HepG2 (cell line): ENCODE results near the gene SELL.

Source experiments
- CTCF ChIP-seq: sonication (generic); formaldehyde crosslinking; IDR thresholded peaks from 2 replicates; pipeline ENCODE4 v1.5.0; 2020; ENCODE audit warnings: mild to moderate bottlenecking, missing genetic modification reagents, moderate library complexity
- ONECUT2 ChIP-seq: sonication (generic); formaldehyde crosslinking; IDR thresholded peaks from 2 replicates; pipeline ENCODE4 v1.4.0; 2020; ENCODE audit warnings: missing genetic modification reagents
- POGK ChIP-seq: sonication (generic); formaldehyde crosslinking; conservative IDR thresholded peaks from 2 replicates; pipeline ENCODE4 v1.8.0; 2022; ENCODE audit warnings: mild to moderate bottlenecking, moderate library complexity, missing genetic modification reagents
- POLR2AphosphoS5 ChIP-seq: IDR thresholded peaks from 2 replicates; pipeline ENCODE4 v1.6.1; 2012; ENCODE audit warnings: low read depth, low read length
- SP1 ChIP-seq, 2 experiments: fragments of 450-650 bp in 1 of 2; sonication (generic) in 1 of 2; formaldehyde crosslinking in 1 of 2; IDR thresholded peaks; 2 replicates each; pipeline versions ENCODE4 v1.4.0 to v1.6.1; 2016 to 2020; ENCODE audit warnings: missing genetic modification reagents in 1 of 2
- TARDBP ChIP-seq: sonication (generic); formaldehyde crosslinking; IDR thresholded peaks from 2 replicates; pipeline ENCODE4 v1.8.0; 2022; ENCODE audit warnings: mild to moderate bottlenecking, missing genetic modification reagents
- TP53 ChIP-seq: sonication (generic); formaldehyde crosslinking; conservative IDR thresholded peaks from 2 replicates; pipeline ENCODE4 v1.4.0; 2020; ENCODE audit warnings: missing genetic modification reagents
- ZGPAT ChIP-seq: IDR thresholded peaks from 2 replicates; pipeline ENCODE4 v1.6.1; 2016; ENCODE audit warnings: mild to moderate bottlenecking
- ZNF639 ChIP-seq: conservative IDR thresholded peaks from 2 replicates; pipeline ENCODE4 v1.6.1; 2018; ENCODE audit warnings: missing genetic modification reagents

GRCh38 chr1:169750041-169750440, 38.6 kb upstream of the SELL start:
- TF ChIP-seq ZNF639 (no peak), CTCF (CRISPR knock-in tag) (no peak), POLR2AphosphoS5 (no peak), POGK (no peak), ONECUT2 (CRISPR knock-in tag) (no peak), TP53 (no peak), ZGPAT (no peak), TARDBP (CRISPR knock-in tag) (no peak), SP1 (IDR thresholded peaks at IDR 0.05) (no peak), SP1 (CRISPR knock-in tag; IDR thresholded peaks at IDR 0.05) (no peak)
